ENCODE results near the gene FBN3.
"Not testable (repeated sequence)": the region's sequence is repeated elsewhere in the genome, so short reads cannot be mapped to it uniquely, and the experiment has no call there.

Gene FBN3

GRCh38 chr19:8036434-8037099 lies 112.8 kb downstream of the FBN3 start:
- TF ChIP-seq TAF1 (IDR thresholded peaks at IDR 0.05; ENCODE audit: low read depth, low read length): no peak
- no peak for TF ChIP-seq SPI1 (IDR thresholded peaks at IDR 0.05; ENCODE audit: low read depth, low read length)
- no peak for TF ChIP-seq PAX5 (IDR thresholded peaks at IDR 0.05; ENCODE audit: insufficient read depth, low read length, severe bottlenecking)
- no peak for TF ChIP-seq POLR2AphosphoS5 (IDR thresholded peaks at IDR 0.05; ENCODE audit: low read depth, low read length)
- no peak for TF ChIP-seq POU2F2 (IDR thresholded peaks at IDR 0.05; ENCODE audit: low read depth, low read length)
- no peak for TF ChIP-seq POLR2A (IDR thresholded peaks at IDR 0.05; ENCODE audit: low read depth, low read length)
- FAIRE-seq: no peak
- no peak for DNase-seq (ENCODE audit: insufficient read length, low spot score)

- no peak for TF ChIP-seq POLR2A (IDR thresholded peaks at IDR 0.05; ENCODE audit: low read depth, low read length)
- no peak for TF ChIP-seq SPI1 (IDR thresholded peaks at IDR 0.05; ENCODE audit: low read depth, low read length)
- TF ChIP-seq PAX5 (IDR thresholded peaks at IDR 0.05; ENCODE audit: insufficient read depth, low read length, severe bottlenecking): no peak
- TF ChIP-seq POU2F2 (IDR thresholded peaks at IDR 0.05; ENCODE audit: low read depth, low read length): no peak
- no peak for TF ChIP-seq POLR2AphosphoS5 (IDR thresholded peaks at IDR 0.05; ENCODE audit: low read depth, low read length)
- TF ChIP-seq TAF1 (IDR thresholded peaks at IDR 0.05; ENCODE audit: low read depth, low read length): no peak
- no peak for FAIRE-seq
- DNase-seq (ENCODE audit: insufficient read length, low spot score): no peak
These were observed 115.2 kb downstream of the FBN3 start for GRCh38 chr19:8034178-8034525.

DNA sequence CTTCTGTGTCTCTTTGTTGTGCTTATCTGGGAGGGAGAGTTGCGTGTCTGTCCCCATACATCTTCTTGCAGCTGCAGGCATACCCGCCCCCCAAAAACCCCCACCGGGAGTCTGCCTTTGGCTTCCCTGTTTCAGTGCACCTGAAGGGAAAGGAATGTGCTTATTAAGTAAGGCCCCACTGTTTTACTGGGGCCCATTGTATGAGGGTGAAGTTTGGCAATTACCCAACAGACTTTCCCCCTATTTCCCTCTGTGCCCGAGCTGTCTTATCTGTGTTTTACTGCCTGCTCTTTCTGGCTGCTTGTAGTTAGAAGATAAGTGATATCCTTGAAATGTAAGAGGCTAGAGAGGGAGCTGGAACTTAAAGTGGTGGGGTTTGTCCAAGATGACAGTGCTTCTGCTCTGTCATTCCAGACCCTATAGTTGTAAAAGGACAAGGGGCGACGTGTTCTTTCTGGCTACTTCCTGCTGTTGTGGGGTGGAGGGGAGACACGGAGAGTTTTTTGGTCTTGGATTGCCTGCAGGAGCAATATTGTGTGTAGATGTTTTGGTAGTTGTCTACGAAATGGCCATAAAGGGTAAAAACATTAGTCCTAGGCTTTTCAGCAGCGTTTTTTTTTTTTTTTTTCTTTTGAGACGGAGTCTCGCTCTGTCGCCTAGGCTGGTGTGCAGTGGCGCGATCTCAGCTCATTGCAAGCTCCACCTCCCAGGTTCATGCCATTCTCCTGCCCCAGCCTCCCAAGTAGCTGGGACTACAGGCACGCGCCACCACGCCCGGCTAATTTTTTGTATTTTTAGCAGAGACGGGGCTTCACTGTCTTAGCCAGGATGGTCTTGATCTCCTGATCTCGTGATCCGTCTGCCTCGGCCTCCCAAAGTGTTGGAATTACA lies 115.9 kb downstream of the FBN3 start:
- not testable (repeated sequence) for DNase-seq (ENCODE audit: insufficient read length, low spot score); FAIRE-seq

- FAIRE-seq (no peak), DNase-seq (ENCODE audit: insufficient read length, low spot score) (no peak)
- TF ChIP-seq POU2F2 (IDR thresholded peaks at IDR 0.05; ENCODE audit: low read depth, low read length) (no peak), POLR2AphosphoS5 (IDR thresholded peaks at IDR 0.05; ENCODE audit: low read depth, low read length) (no peak), SPI1 (IDR thresholded peaks at IDR 0.05; ENCODE audit: low read depth, low read length) (no peak), TAF1 (IDR thresholded peaks at IDR 0.05; ENCODE audit: low read depth, low read length) (no peak), PAX5 (IDR thresholded peaks at IDR 0.05; ENCODE audit: insufficient read depth, low read length, severe bottlenecking) (no peak), POLR2A (IDR thresholded peaks at IDR 0.05; ENCODE audit: low read depth, low read length) (no peak)
These were observed 118.4 kb downstream of the FBN3 start for GRCh38 chr19:8030960-8031359.

DNA sequence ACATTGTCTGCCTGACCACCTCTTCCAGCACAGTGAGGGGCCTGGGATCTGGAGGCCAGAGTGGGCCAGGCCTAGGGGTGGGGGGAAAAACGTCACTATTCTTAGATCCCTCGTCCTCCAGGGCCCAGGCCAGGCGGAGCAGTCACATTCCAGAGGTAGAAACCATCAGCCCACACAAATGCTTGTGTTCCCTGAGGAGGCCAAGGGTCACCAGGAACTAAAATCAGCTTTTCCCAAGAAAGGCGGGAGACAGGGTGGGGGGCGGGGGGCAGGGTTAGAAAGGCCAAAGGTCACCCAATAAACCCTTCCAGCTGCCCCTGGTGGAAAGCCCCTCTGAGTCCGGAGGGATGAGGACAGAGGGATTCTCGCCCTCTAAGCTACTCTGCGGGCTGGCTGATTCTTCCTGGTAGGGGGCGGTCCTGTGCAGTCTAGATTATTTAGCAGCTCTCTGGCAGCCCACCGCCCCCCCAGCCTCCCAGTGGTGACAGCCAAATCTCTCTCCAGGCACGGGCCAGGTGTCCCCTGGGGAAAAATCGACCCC lies 120.4 kb downstream of the FBN3 start:
- no peak for FAIRE-seq
- no peak for DNase-seq (ENCODE audit: insufficient read length, low spot score)
- TF ChIP-seq PAX5 (IDR thresholded peaks at IDR 0.05; ENCODE audit: insufficient read depth, low read length, severe bottlenecking): no peak
- TF ChIP-seq SPI1 (IDR thresholded peaks at IDR 0.05; ENCODE audit: low read depth, low read length): no peak
- no peak for TF ChIP-seq POLR2A (IDR thresholded peaks at IDR 0.05; ENCODE audit: low read depth, low read length)
- TF ChIP-seq POU2F2 (IDR thresholded peaks at IDR 0.05; ENCODE audit: low read depth, low read length): no peak
- TF ChIP-seq TAF1 (IDR thresholded peaks at IDR 0.05; ENCODE audit: low read depth, low read length): no peak
- TF ChIP-seq POLR2AphosphoS5 (IDR thresholded peaks at IDR 0.05; ENCODE audit: low read depth, low read length): no peak

DNA sequence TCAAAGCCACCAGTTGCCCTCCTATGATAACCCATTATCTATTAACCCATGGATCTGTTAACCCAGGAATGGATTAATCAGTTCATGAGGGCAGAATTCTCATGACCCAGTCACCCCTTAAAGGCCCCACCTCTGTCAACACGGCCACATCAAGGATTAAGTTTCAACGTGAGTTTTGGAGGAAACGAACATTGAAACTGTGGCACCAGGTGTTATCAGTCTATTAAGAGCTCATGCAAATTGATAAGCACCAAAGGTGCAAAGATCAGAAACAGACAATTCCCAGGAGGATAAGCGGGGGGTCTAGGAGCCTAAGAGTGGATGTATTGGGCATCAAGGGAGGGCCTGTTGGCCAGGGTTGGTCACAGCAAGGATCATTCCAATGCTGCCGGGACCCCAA lies 124.1 kb downstream of the FBN3 start:
- FAIRE-seq: no peak
- TF ChIP-seq POU2F2 (IDR thresholded peaks at IDR 0.05; ENCODE audit: low read depth, low read length) (no peak), PAX5 (IDR thresholded peaks at IDR 0.05; ENCODE audit: insufficient read depth, low read length, severe bottlenecking) (no peak), POLR2AphosphoS5 (IDR thresholded peaks at IDR 0.05; ENCODE audit: low read depth, low read length) (no peak), SPI1 (IDR thresholded peaks at IDR 0.05; ENCODE audit: low read depth, low read length) (no peak), POLR2A (IDR thresholded peaks at IDR 0.05; ENCODE audit: low read depth, low read length) (no peak), TAF1 (IDR thresholded peaks at IDR 0.05; ENCODE audit: low read depth, low read length) (no peak)
- no peak for DNase-seq (ENCODE audit: insufficient read length, low spot score)

DNA sequence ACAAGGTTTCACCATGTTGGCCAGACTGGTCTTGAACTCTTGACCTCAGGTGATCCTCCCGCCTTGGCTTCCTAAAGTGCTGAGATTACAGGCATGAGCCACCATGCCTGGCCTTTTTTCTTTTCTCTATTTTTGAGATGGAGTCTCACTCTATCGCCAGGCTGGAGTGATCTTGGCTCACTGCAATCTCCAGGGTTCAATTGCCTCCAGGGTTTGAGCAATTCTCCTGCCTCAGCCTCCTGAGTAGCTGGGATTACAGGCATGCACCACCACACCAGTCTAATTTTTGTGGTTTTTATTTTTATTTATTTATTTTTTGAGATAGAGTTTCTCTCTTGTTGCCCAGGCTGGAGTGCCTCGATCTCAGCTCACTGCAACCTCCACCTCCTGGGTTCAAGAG lies 125.1 kb downstream of the FBN3 start:
- FAIRE-seq: not testable (repeated sequence)

GRCh38 chr19:8023371-8023770 lies 126.0 kb downstream of the FBN3 start:
- FAIRE-seq: no peak
- TF ChIP-seq TAF1 (IDR thresholded peaks at IDR 0.05; ENCODE audit: low read depth, low read length): no peak
- TF ChIP-seq POU2F2 (IDR thresholded peaks at IDR 0.05; ENCODE audit: low read depth, low read length): no peak
- no peak for TF ChIP-seq SPI1 (IDR thresholded peaks at IDR 0.05; ENCODE audit: low read depth, low read length)
- no peak for TF ChIP-seq POLR2AphosphoS5 (IDR thresholded peaks at IDR 0.05; ENCODE audit: low read depth, low read length)
- TF ChIP-seq POLR2A (IDR thresholded peaks at IDR 0.05; ENCODE audit: low read depth, low read length): no peak
- no peak for TF ChIP-seq PAX5 (IDR thresholded peaks at IDR 0.05; ENCODE audit: insufficient read depth, low read length, severe bottlenecking)
- DNase-seq (ENCODE audit: insufficient read length, low spot score): no peak

More for the DNA sequence above, 125.1 kb downstream of the FBN3 start:
- DNase-seq (ENCODE audit: insufficient read length, low spot score): not testable (repeated sequence)

GRCh38 chr19:8022275-8022674 lies 127.1 kb downstream of the FBN3 start:
- TF ChIP-seq PAX5 (IDR thresholded peaks at IDR 0.05; ENCODE audit: insufficient read depth, low read length, severe bottlenecking): no peak
- TF ChIP-seq TAF1 (IDR thresholded peaks at IDR 0.05; ENCODE audit: low read depth, low read length): no peak
- TF ChIP-seq POLR2A (IDR thresholded peaks at IDR 0.05; ENCODE audit: low read depth, low read length): no peak
- no peak for TF ChIP-seq SPI1 (IDR thresholded peaks at IDR 0.05; ENCODE audit: low read depth, low read length)
- TF ChIP-seq POU2F2 (IDR thresholded peaks at IDR 0.05; ENCODE audit: low read depth, low read length): no peak
- no peak for TF ChIP-seq POLR2AphosphoS5 (IDR thresholded peaks at IDR 0.05; ENCODE audit: low read depth, low read length)
- DNase-seq (ENCODE audit: insufficient read length, low spot score) (no peak), FAIRE-seq (no peak)

DNA sequence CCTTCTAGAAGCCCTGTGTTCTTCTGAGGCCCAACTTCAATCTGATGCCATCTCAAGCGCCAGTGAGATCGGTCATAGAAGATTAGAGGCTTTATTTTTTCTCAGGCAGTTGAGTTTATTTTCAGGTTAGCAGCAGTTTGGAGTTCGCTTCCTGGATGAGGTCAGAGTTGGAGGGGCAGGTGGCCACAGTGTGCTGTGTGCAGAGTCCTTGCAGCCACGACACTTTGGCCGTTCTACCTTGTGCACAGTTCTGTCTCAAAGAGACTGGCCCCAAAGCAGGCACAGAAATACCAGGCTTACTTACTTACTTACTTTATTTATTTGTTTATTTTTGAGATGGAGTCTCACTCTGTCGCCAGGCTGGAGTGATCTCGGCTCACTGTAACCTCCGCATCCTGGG lies 128.0 kb downstream of the FBN3 start:
- DNase-seq (ENCODE audit: insufficient read length, low spot score): no peak
- no peak for TF ChIP-seq SPI1 (IDR thresholded peaks at IDR 0.05; ENCODE audit: low read depth, low read length)
- no peak for TF ChIP-seq POU2F2 (IDR thresholded peaks at IDR 0.05; ENCODE audit: low read depth, low read length)
- no peak for TF ChIP-seq PAX5 (IDR thresholded peaks at IDR 0.05; ENCODE audit: insufficient read depth, low read length, severe bottlenecking)
- no peak for FAIRE-seq

Data from GM12891 (cell line).